IMR-90 (cell line): ENCODE results near the gene DYNC2H1. TPM values are rescaled to one million over a fixed set of nuclear protein-coding genes. Genes with fewer than 3 reads are reported as not detected.

Experiments
- ATAC-seq: fragments of 200-7000 bp; cut with Tn5 transposase; 2 replicates; pipeline ENCODE4 v1.9.1; 2020; ENCODE audit warnings: low read depth, mild to moderate bottlenecking, moderate library complexity
- BruUV-seq: library from RNA; stranded (reverse); fragments of 400-500 nt; replicated peaks from 2 replicates; lab custom pipeline; 2021; lab: Mats Ljungman, UMichigan
- CTCF ChIA-PET: fragments of 300-600 bp; formaldehyde crosslinking; extraction: SDS; loops from one replicate; lab custom pipeline; 2021; ENCODE audit warnings: antibody characterized with exemption; lab: Yijun Ruan, JAX
- POLR2A ChIA-PET: fragments of 300-600 bp; sonication (Branson Sonifier 250); formaldehyde crosslinking; loops from one replicate; lab custom pipeline; 2022; ENCODE audit warnings: antibody characterized with exemption; ENCODE audit not compliant: unreplicated experiment; lab: Charles Lee
- DNase-seq: peaks from one replicate; pipeline ENCODE4 v3.0.0; 2013
- H2AFZ ChIP-seq: replicated peaks from 2 replicates; pipeline ENCODE3; 2013; ENCODE audit warnings: low read length, mild to moderate bottlenecking; ENCODE audit not compliant: poor library complexity
- H2AK5ac ChIP-seq: 2 replicates; pipeline ENCODE4 v1.6.1; 2013; ENCODE audit warnings: low read depth, low read length, inconsistent platforms
- H2AK9ac ChIP-seq: replicated peaks from 2 replicates; pipeline ENCODE3; 2013; ENCODE audit warnings: mild to moderate bottlenecking, low read depth, low read length, moderate library complexity; ENCODE audit not compliant: poor library complexity
- H2BK120ac ChIP-seq: 2 replicates; pipeline ENCODE4 v1.6.1; 2013; ENCODE audit warnings: low read depth, low read length, inconsistent platforms
- H2BK15ac ChIP-seq: 3 replicates; pipeline ENCODE4 v1.6.1; 2013; ENCODE audit warnings: low read depth, low read length, inconsistent platforms
- H2BK20ac ChIP-seq: 2 replicates; pipeline ENCODE4 v1.6.1; 2013; ENCODE audit warnings: low read depth, mild to moderate bottlenecking, inconsistent platforms, low read length, moderate library complexity
- H2BK5ac ChIP-seq: 2 replicates; pipeline ENCODE4 v1.6.1; 2013; ENCODE audit warnings: mild to moderate bottlenecking, low read depth, low read length, inconsistent platforms; ENCODE audit not compliant: poor library complexity, severe bottlenecking
- H3K14ac ChIP-seq: replicated peaks from 2 replicates; pipeline ENCODE4 v1.6.1; 2013; ENCODE audit warnings: low read depth, low read length, inconsistent platforms
- H3K18ac ChIP-seq: 2 replicates; pipeline ENCODE4 v1.6.1; 2013; ENCODE audit warnings: low read depth, low read length, control low read depth
- H3K23ac ChIP-seq: 2 replicates; pipeline ENCODE4 v1.6.1; 2013; ENCODE audit warnings: low read depth, low read length, inconsistent platforms
- H3K27ac ChIP-seq: 2 replicates; pipeline ENCODE4 v1.5.1; 2013; ENCODE audit warnings: mild to moderate bottlenecking, control low read depth, low read length; ENCODE audit not compliant: insufficient read depth
- H3K27me3 ChIP-seq: 2 replicates; pipeline ENCODE4 v1.6.1; 2013; ENCODE audit warnings: low read length; ENCODE audit not compliant: control insufficient read depth, insufficient read depth
- H3K36me3 ChIP-seq: 2 replicates; pipeline ENCODE4 v1.6.1; 2013; ENCODE audit warnings: low read length, mixed read lengths; ENCODE audit not compliant: control insufficient read depth, insufficient read depth
- H3K4ac ChIP-seq: 2 replicates; pipeline ENCODE4 v1.6.1; 2013; ENCODE audit warnings: low read depth, low read length, inconsistent platforms
- H3K4me1 ChIP-seq: 2 replicates; pipeline ENCODE4 v1.6.1; 2013; ENCODE audit warnings: low read length, mixed read lengths; ENCODE audit not compliant: control insufficient read depth, insufficient read depth
- H3K4me2 ChIP-seq: 2 replicates; pipeline ENCODE4 v1.6.1; 2013; ENCODE audit warnings: low read depth, mild to moderate bottlenecking, control low read depth, low read length, moderate library complexity
- H3K4me3 ChIP-seq: 2 replicates; pipeline ENCODE4 v1.5.1; 2013; ENCODE audit warnings: low read depth, mild to moderate bottlenecking, control low read depth, low read length, moderate library complexity; ENCODE audit not compliant: insufficient read depth
- H3K56ac ChIP-seq: 2 replicates; pipeline ENCODE4 v1.6.1; 2013; ENCODE audit warnings: low read length, inconsistent platforms; ENCODE audit not compliant: insufficient read depth; ENCODE audit errors: extremely low read depth
- H3K79me1 ChIP-seq, 2 experiments: 2 replicates each; pipeline ENCODE4 v1.6.1; 2013; ENCODE audit warnings: low read length in 2 of 2, inconsistent platforms in 1 of 2, low read depth in 1 of 2
- H3K9ac ChIP-seq: 2 replicates; pipeline ENCODE4 v1.6.1; 2013; ENCODE audit warnings: low read depth, low read length, control low read depth
- H3K9me1 ChIP-seq: 2 replicates; pipeline ENCODE4 v1.6.1; 2013; ENCODE audit warnings: low read length, inconsistent platforms; ENCODE audit not compliant: insufficient read depth
- H3K9me3 ChIP-seq: 2 replicates; pipeline ENCODE4 v1.6.1; 2013; ENCODE audit warnings: low read length; ENCODE audit not compliant: control insufficient read depth, insufficient read depth
- H4K20me1 ChIP-seq: 2 replicates; pipeline ENCODE4 v1.6.1; 2013; ENCODE audit warnings: low read length, inconsistent platforms; ENCODE audit not compliant: insufficient read depth
- H4K5ac ChIP-seq: 2 replicates; pipeline ENCODE4 v1.6.1; 2013; ENCODE audit warnings: mild to moderate bottlenecking, low read depth, low read length, control low read depth
- H4K8ac ChIP-seq, 2 experiments: 2 replicates each; pipeline ENCODE4 v1.6.1; 2013; ENCODE audit warnings: low read depth in 2 of 2, low read length in 2 of 2, control low read depth in 1 of 2, inconsistent platforms in 1 of 2
- H4K91ac ChIP-seq: 2 replicates; pipeline ENCODE4 v1.6.1; 2013; ENCODE audit warnings: low read depth, low read length, inconsistent platforms; ENCODE audit not compliant: insufficient read depth
- BHLHE40 ChIP-seq: fragments of 150-350 bp; IDR thresholded peaks from 2 replicates; pipeline ENCODE4 v1.6.1; 2016; ENCODE audit warnings: mild to moderate bottlenecking, low read depth, low read length
- CTCF ChIP-seq: conservative IDR thresholded peaks from 2 replicates; pipeline ENCODE4 v1.5.1; 2012; ENCODE audit warnings: mild to moderate bottlenecking, low read depth, low read length, improper control_type of control experiment
- ELK1 ChIP-seq: fragments of 150-350 bp; IDR thresholded peaks from 2 replicates; pipeline ENCODE4 v1.6.1; 2016; ENCODE audit warnings: low read depth, mild to moderate bottlenecking, low read length, moderate library complexity, borderline replicate concordance
- FOS ChIP-seq: fragments of 150-350 bp; IDR thresholded peaks from 2 replicates; pipeline ENCODE4 v1.6.1; 2016; ENCODE audit warnings: low read depth, low read length
- MAFK ChIP-seq: IDR thresholded peaks from 2 replicates; pipeline ENCODE4 v1.6.1; 2012; ENCODE audit warnings: low read depth, low read length, improper control_type of control experiment
- MAZ ChIP-seq: IDR thresholded peaks from 2 replicates; pipeline ENCODE4 v1.6.1; 2012; ENCODE audit warnings: low read depth, mild to moderate bottlenecking, low read length, improper control_type of control experiment, moderate library complexity, borderline replicate concordance
- MXI1 ChIP-seq: IDR thresholded peaks from 2 replicates; pipeline ENCODE4 v1.6.1; 2012; ENCODE audit warnings: low read depth, mild to moderate bottlenecking, low read length, moderate library complexity, borderline replicate concordance
- NFE2L2 ChIP-seq: fragments of 150-350 bp; IDR thresholded peaks from 2 replicates; pipeline ENCODE4 v1.6.1; 2016; ENCODE audit warnings: low read depth, mild to moderate bottlenecking, low read length
- POLR2A ChIP-seq: IDR thresholded peaks from 2 replicates; pipeline ENCODE4 v1.6.1; 2012; ENCODE audit warnings: mild to moderate bottlenecking, low read depth, low read length
- RAD21 ChIP-seq: IDR thresholded peaks from 2 replicates; pipeline ENCODE4 v1.6.1; 2012; ENCODE audit warnings: low read length, improper control_type of control experiment
- RCOR1 ChIP-seq: IDR thresholded peaks from 2 replicates; pipeline ENCODE4 v1.6.1; 2012; ENCODE audit warnings: mild to moderate bottlenecking, low read length, improper control_type of control experiment; ENCODE audit not compliant: insufficient replicate concordance
- RFX5 ChIP-seq: IDR thresholded peaks from 2 replicates; pipeline ENCODE4 v1.8.0; 2012; ENCODE audit warnings: low read depth, mild to moderate bottlenecking, low read length, moderate library complexity
- USF2 ChIP-seq: fragments of 150-350 bp; IDR thresholded peaks from 2 replicates; pipeline ENCODE4 v1.6.1; 2017; ENCODE audit warnings: mild to moderate bottlenecking, antibody characterized with exemption, low read length, low read depth
- WGBS, 2 experiments: methylation state at CpG; one replicate each; pipeline versions ENCODE4 v1.1.5 to v1.1.7; 2013; ENCODE audit warnings: missing lambda C conversion rate in 2 of 2; ENCODE audit not compliant: insufficient read length in 1 of 2; ENCODE audit errors: extremely low coverage in 2 of 2; 5-methylcytosine and 5-hydroxymethylcytosine counted together
- dilution Hi-C: fragments of 300-500 bp; cut with HindIII; formaldehyde crosslinking; loops from one replicate; pipeline ENCODE4 v1.14.3; 2018; ENCODE audit warnings: low sequenced_read_pairs; ENCODE audit not compliant: unreplicated experiment
- in situ Hi-C: fragments of 300-500 bp; cut with MboI; formaldehyde crosslinking; loops from 3 replicates; pipeline ENCODE4 v1.14.3; 2019; ENCODE audit warnings: low sequenced_read_pairs, inconsistent platforms, mixed read lengths
- intact Hi-C: fragments of 100-400 bp; cut with micrococcal nuclease; formaldehyde crosslinking; loops from 2 replicates; pipeline ENCODE4 v1.10.0; 2022
- polyA plus RNA-seq, 3 experiments: library from polyadenylated mRNA; depleted of rRNA; stranded (reverse); fragments of >200 nt; gene quantifications; 2 replicates each; pipeline ENCODE4 v1.2.3, GENCODE V29; 2012; ENCODE audit warnings: low replicate concordance in 1 of 3
- total RNA-seq: library from RNA; depleted of rRNA; stranded (reverse); fragments of >200 nt; gene quantifications from 2 replicates; pipeline ENCODE4 v1.2.3, GENCODE V29; 2012

Gene DYNC2H1
- total and polyA plus RNA-seq, 2 of the 4 experiments (the other 2 are of a cell fraction) = 5.7 to 21.0 TPM

GRCh38 chr11:103453915-103454709 lies 344.9 kb downstream of the DYNC2H1 start:
- ATAC-seq = no peak
- no peaks in the 10 kb centered on the region for H3K27me3 ChIP-seq
- intact Hi-C loops = no loop called here
- H3K18ac ChIP-seq = no peak overlapping the region
- no peak overlapping the region for H4K8ac ChIP-seq
- H2BK20ac ChIP-seq = no peak overlapping the region
- no TSS peak for BruUV-seq
- POLR2A ChIA-PET = no interaction called here
- H4K20me1 ChIP-seq = no peaks in the 10 kb centered on the region
- H2AK9ac ChIP-seq = no peak overlapping the region
- no CpG with 5 or more reads among the region's 4 CpGs for WGBS, 2 experiments
- H3K23ac ChIP-seq = no peak overlapping the region
- H3K4me3 ChIP-seq = no peak overlapping the region
- H3K79me1 ChIP-seq = no peaks in the 10 kb centered on the region
- no peak overlapping the region for H4K91ac ChIP-seq
- H4K5ac ChIP-seq = no peak overlapping the region
- H3K14ac ChIP-seq = no peak overlapping the region
- no peak overlapping the region for H3K56ac ChIP-seq
- H2AK5ac ChIP-seq = no peak overlapping the region
- no peaks in the 10 kb centered on the region; the same call in none of the 2 replicates for H3K9me1 ChIP-seq
- no peak overlapping the region for H2BK5ac ChIP-seq
- H3K4me1 ChIP-seq = no peaks in the 10 kb centered on the region
- H3K9me3 ChIP-seq = no peaks in the 10 kb centered on the region
- no peaks in the 10 kb centered on the region for H3K36me3 ChIP-seq
- no peak overlapping the region for H3K4ac ChIP-seq
- no peak overlapping the region for H2BK15ac ChIP-seq
- H3K9ac ChIP-seq = no peak overlapping the region
- H3K27ac ChIP-seq = no peak overlapping the region
- CTCF ChIA-PET = no interaction called here
- no peak overlapping the region for H3K4me2 ChIP-seq
- in situ Hi-C loops = no loop called here
- TF ChIP-seq ELK1 (no peak), MAZ (no peak), MAFK (no peak), FOS (no peak), RFX5 (no peak), BHLHE40 (no peak), NFE2L2 (no peak), MXI1 (no peak), CTCF (no peak), RAD21 (no peak), POLR2A (no peak), USF2 (no peak), RCOR1 (no peak)
- no peak for DNase-seq
- dilution Hi-C loops = no loop called here
- H2BK120ac ChIP-seq = no peak overlapping the region
- H2AFZ ChIP-seq = no peak overlapping the region
